ENCODE data around the gene ZNF316. TPM values are rescaled to one million over a fixed set of nuclear protein-coding genes. Genes with fewer than 3 reads are reported as not detected.

The ZNF316 gene
- total and polyA plus RNA-seq, 11 donors = 11.0 to 22.9 (median 13.5) TPM

DNA sequence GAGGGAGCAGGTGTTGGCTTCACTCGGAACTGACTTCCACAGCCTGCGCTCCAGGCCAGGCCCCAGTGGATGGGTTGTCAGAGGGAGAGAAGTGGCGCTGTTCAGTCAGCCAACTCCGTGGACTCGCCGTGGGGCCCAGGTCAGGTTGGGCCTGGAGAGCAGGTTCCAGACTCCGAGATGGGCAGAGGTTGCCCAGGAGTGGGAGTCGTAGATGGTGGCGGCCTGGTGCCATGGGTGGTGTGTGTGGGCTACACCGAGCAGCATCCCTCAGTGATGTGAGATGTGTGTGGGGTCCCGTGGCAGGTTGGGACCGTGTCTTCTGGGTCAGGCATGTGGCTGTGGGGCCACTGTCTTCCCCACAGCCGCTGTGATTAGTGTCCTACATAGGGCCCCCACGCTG is 10.4 kb downstream of the ZNF316 start:
- WGBS, 4 donors = 90 to 96% (median 93%) methylated on average over 7 to 14 of the region's 14 CpGs
- no peak for TF ChIP-seq POLR2A (IDR thresholded peaks at IDR 0.05)
- TF ChIP-seq, protein P1, sequence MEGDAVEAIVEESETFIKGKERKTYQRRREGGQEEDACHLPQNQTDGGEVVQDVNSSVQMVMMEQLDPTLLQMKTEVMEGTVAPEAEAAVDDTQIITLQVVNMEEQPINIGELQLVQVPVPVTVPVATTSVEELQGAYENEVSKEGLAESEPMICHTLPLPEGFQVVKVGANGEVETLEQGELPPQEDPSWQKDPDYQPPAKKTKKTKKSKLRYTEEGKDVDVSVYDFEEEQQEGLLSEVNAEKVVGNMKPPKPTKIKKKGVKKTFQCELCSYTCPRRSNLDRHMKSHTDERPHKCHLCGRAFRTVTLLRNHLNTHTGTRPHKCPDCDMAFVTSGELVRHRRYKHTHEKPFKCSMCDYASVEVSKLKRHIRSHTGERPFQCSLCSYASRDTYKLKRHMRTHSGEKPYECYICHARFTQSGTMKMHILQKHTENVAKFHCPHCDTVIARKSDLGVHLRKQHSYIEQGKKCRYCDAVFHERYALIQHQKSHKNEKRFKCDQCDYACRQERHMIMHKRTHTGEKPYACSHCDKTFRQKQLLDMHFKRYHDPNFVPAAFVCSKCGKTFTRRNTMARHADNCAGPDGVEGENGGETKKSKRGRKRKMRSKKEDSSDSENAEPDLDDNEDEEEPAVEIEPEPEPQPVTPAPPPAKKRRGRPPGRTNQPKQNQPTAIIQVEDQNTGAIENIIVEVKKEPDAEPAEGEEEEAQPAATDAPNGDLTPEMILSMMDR (IDR thresholded peaks at IDR 0.05) = no peak
- H3K4me3 ChIP-seq = no peak overlapping the region
- intact Hi-C loops (cut with DNase I) = no loop called here
- H3K27me3 ChIP-seq = no peaks in the 10 kb centered on the region
- ATAC-seq (no peak), DNase-seq (peak in 1 of 5 donors; percentile 7)
- H3K27ac ChIP-seq = no peak overlapping the region
- peaks cover 0 to 100% (median 70%) of the 10 kb centered on the region in 9 donors for H3K36me3 ChIP-seq
- H3K4me1 ChIP-seq = peaks cover 0 to 8% (median 0%) of the 10 kb centered on the region in 12 donors
- peaks cover 0 to 11% (median 0%) of the 10 kb centered on the region in 12 donors for H3K9me3 ChIP-seq

DNA sequence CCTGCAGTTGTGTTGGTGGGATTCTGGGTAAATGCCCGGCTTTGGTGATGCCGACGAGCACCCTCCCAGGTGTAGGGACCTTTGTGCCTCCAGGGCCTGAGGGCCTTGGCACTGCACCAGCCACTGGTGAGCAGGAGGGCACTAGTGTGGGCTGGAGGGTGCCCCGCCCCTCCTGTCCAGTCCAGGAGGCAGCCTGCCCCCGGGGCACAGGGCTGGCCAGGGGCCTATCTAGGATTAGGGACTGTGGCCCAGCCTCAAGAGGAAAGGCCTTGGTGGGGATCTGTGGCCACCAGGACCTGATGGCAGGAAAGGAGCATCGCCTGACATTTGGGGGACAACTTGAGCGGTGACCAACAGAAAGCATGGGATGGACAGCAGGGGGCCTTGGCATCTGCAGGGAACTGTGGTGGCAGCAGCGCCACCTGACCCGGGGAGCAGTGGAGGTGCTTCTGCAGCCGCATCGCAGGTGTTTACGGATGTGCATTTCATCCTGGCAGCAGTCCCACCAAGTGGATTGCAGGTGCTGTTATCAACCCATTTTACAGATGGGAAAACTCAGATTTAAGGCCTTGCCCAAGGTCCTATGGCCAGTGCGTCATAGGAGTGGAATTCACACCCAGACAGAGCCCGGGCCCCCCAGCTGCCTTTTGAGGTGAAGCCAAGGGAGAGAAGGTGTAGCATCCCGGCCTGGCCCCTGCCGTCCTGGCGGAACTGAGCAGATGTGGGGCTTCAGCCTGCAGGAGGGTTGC is 11.1 kb downstream of the ZNF316 start:
- no peak overlapping the region for H3K4me3 ChIP-seq
- peaks cover 0 to 97% (median 69%) of the 10 kb centered on the region in 9 donors for H3K36me3 ChIP-seq
- TF ChIP-seq POLR2A (IDR thresholded peaks at IDR 0.05) = no peak
- TF ChIP-seq, protein P1 (IDR thresholded peaks at IDR 0.05) = no peak
- no peaks in the 10 kb centered on the region for H3K27me3 ChIP-seq
- peaks cover 0 to 8% (median 0%) of the 10 kb centered on the region in 12 donors for H3K4me1 ChIP-seq
- H3K27ac ChIP-seq = no peak overlapping the region
- peaks cover 0 to 11% (median 0%) of the 10 kb centered on the region in 12 donors for H3K9me3 ChIP-seq
- ATAC-seq (no peak), DNase-seq (peak in 1 of 5 donors; percentile 55)
- intact Hi-C loops (cut with DNase I) = no loop called here
- WGBS, 4 donors = 88 to 95% (median 91%) methylated on average over 10 to 17 of the region's 17 CpGs

DNA sequence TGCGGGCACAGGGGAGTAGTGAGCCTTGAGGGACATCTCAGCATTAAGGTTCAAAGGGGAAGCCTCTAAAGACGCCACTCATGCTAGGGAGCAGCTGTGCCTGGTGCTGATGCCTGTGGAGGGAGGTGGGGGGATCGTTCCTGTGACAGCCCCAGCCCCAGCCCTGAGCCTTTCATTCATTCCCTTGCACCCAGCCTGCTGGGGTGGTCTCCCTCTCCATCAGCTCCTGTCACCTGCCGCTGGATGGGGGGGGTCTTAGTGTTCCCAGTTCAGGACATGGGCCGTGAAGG is 11.6 kb downstream of the ZNF316 start:
- no peak overlapping the region for H3K4me3 ChIP-seq
- WGBS, 4 donors = 87 to 100% (median 91%) methylated on average over 1 to 5 of the region's 5 CpGs
- no peaks in the 10 kb centered on the region for H3K27me3 ChIP-seq
- H3K9me3 ChIP-seq = peaks cover 0 to 11% (median 0%) of the 10 kb centered on the region in 12 donors
- H3K4me1 ChIP-seq = peaks cover 0 to 8% (median 0%) of the 10 kb centered on the region in 12 donors
- no peak overlapping the region for H3K27ac ChIP-seq
- peaks cover 0 to 91% (median 65%) of the 10 kb centered on the region in 9 donors for H3K36me3 ChIP-seq
- DNase-seq = peak in 1 of 5 donors; percentile 33
- ATAC-seq = no peak
- TF ChIP-seq, protein P1 (IDR thresholded peaks at IDR 0.05) = no peak
- TF ChIP-seq POLR2A (IDR thresholded peaks at IDR 0.05) = no peak
- intact Hi-C loops (cut with DNase I) = no loop called here

DNA sequence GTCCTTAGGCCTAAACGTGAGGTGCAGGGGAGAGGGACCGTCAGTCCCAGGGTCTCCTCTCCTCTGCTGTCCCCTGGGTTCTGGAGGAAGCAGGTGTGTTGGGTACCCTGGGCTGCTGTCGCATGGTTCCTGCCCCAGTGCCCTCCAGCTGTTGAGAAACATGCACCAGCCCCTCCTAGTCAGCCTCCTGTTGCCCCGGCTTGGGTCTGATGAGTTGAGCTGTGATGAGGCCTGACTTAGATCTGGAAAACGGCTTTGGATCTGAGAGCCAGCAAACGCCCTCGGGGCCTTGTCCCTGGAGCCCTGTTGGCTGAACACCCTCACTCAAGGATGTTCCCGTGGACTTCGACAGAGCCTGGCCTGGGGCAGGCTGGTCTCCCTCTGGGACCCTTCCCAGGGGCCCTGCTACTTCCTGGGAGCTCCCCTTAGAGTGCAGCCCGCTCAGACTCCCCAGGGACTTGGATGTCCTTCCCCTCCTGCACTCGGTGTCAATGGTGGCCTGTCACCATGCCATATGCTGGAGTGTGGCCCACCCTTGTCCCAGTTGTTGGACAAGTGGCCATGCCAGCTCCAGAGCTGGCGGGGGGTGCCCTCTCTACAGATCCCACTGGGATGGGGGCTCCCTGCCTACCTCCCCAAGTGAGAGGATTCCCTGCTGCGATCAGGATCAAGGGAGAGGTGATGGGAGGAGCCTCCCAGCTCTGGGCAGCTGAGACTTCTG is 12.3 kb downstream of the ZNF316 start:
- WGBS, 4 donors = 74 to 83% (median 77%) methylated on average over 6 to 13 of the region's 13 CpGs
- H3K27me3 ChIP-seq = no peaks in the 10 kb centered on the region
- H3K4me3 ChIP-seq = no peak overlapping the region
- peaks cover 0 to 11% (median 0%) of the 10 kb centered on the region in 12 donors for H3K9me3 ChIP-seq
- intact Hi-C loops (cut with DNase I) = no loop called here
- TF ChIP-seq POLR2A (IDR thresholded peaks at IDR 0.05) = no peak
- TF ChIP-seq, protein P1 (IDR thresholded peaks at IDR 0.05) = no peak
- H3K36me3 ChIP-seq = peaks cover 0 to 91% (median 63%) of the 10 kb centered on the region in 9 donors
- peaks cover 0 to 8% (median 0%) of the 10 kb centered on the region in 12 donors for H3K4me1 ChIP-seq
- ATAC-seq = no peak
- H3K27ac ChIP-seq = no peak overlapping the region
- DNase-seq = peak in 1 of 5 donors; percentile 55

All from heart left ventricle (tissue), 16 donors.